BE2C (cell line): ENCODE measurements around the gene DBH.

ENCODE experiments used
- DNase-seq: peaks from one replicate; pipeline ENCODE4 v3.0.0-alpha.2; 2020
- H3K27me3 ChIP-seq: fragments of 250-450 bp; sonication (Bioruptor Pico); 2 replicates; pipeline ENCODE4 v1.5.1; 2020; ENCODE audit warnings: mild to moderate bottlenecking
- H3K36me3 ChIP-seq: fragments of 250-450 bp; sonication (Bioruptor Pico); 2 replicates; pipeline ENCODE4 v1.5.1; 2020; ENCODE audit warnings: mild to moderate bottlenecking
- H3K4me1 ChIP-seq: fragments of 250-450 bp; sonication (Bioruptor Pico); 2 replicates; pipeline ENCODE4 v1.5.1; 2020
- H3K4me3 ChIP-seq: 2 replicates; pipeline ENCODE4 v1.5.1; 2011; ENCODE audit warnings: low read depth, low read length
- H3K9me3 ChIP-seq: fragments of 250-450 bp; sonication (Bioruptor Pico); 2 replicates; pipeline ENCODE4 v1.5.1; 2020
- CTCF ChIP-seq: IDR thresholded peaks from 2 replicates; pipeline ENCODE4 v1.5.1; 2012; ENCODE audit warnings: mild to moderate bottlenecking, low read depth, low read length

The DBH gene

DNA sequence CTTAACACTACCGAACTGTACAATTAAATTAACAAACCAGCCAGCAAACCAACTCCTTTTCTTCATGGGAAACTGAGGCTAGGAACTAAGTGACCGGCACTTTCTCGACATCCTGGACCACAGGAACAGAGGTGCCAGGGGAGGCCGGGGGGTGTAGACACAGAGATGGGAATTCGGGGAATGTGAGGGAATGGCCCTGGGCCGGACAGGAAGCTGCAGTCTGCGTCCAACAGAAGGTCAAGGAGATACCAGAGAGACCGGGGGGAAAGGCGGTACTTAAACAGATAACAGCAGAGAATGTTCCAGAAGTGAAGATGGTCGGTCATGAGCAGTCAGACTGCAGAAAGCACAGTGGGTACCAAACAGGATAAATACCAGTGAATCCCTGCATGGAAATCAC lies 40.3 kb downstream of the DBH start:
- peaks cover 13% of the 10 kb centered on the region for H3K4me1 ChIP-seq
- TF ChIP-seq CTCF = no peak

GRCh38 chr9:133677126-133678010 lies 41.2 kb downstream of the DBH start:
- Histone ChIP-seq H3K9me3 (no peaks in the 10 kb centered on the region), H3K36me3 (no peaks in the 10 kb centered on the region), H3K4me1 (peaks cover 13% of the 10 kb centered on the region), H3K4me3 (no peak overlapping the region), H3K27me3 (no peaks in the 10 kb centered on the region)
- no peak for DNase-seq
- no peak for TF ChIP-seq CTCF

More for the DNA sequence above, 40.3 kb downstream of the DBH start:
- Histone ChIP-seq H3K36me3 (no peaks in the 10 kb centered on the region), H3K9me3 (no peaks in the 10 kb centered on the region; the same call in 1 of the 2 replicates), H3K4me3 (no peak overlapping the region), H3K27me3 (no peaks in the 10 kb centered on the region)
- no peak for DNase-seq

- Histone ChIP-seq H3K36me3 (no peaks in the 10 kb centered on the region), H3K27me3 (no peaks in the 10 kb centered on the region), H3K9me3 (no peaks in the 10 kb centered on the region), H3K4me1 (peaks cover 25% of the 10 kb centered on the region), H3K4me3 (no peak overlapping the region)
- no peak for TF ChIP-seq CTCF
- no peak for DNase-seq
Observed at GRCh38 chr9:133679056-133679455, 42.9 kb downstream of the DBH start.

DNA sequence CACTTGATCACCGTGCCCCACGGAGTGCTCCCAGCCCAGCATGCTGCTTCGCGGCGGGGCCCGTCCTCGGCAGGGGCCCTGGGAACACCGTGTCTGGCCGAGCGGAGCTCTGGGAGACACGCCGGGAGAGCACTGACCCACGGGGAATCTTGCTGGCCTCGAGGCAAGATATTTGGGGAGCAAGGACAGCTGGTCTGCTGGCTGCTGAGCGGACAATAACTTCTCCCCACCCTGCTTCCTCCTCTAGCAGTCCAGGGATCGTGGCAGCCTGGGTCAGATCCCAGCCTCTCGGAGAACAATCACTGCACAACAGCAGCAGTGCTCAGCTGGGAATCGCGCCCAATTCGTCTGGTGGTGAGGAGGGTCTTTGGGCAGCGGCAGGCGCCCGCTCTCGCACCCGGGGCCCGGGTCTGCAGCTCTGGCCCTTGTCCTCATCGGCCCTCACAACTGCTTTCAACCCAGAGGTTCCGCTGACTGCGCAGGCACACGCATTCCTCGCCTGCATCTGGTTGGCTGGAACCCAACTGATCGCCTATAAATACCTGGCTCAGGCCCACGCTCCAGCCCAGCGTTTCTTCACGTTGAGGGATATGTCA lies 43.4 kb downstream of the DBH start:
- Histone ChIP-seq H3K36me3 (no peaks in the 10 kb centered on the region), H3K4me1 (peaks cover 30% of the 10 kb centered on the region), H3K4me3 (no peak overlapping the region), H3K27me3 (no peaks in the 10 kb centered on the region), H3K9me3 (no peaks in the 10 kb centered on the region)
- no peak for TF ChIP-seq CTCF
- no peak for DNase-seq

DNA sequence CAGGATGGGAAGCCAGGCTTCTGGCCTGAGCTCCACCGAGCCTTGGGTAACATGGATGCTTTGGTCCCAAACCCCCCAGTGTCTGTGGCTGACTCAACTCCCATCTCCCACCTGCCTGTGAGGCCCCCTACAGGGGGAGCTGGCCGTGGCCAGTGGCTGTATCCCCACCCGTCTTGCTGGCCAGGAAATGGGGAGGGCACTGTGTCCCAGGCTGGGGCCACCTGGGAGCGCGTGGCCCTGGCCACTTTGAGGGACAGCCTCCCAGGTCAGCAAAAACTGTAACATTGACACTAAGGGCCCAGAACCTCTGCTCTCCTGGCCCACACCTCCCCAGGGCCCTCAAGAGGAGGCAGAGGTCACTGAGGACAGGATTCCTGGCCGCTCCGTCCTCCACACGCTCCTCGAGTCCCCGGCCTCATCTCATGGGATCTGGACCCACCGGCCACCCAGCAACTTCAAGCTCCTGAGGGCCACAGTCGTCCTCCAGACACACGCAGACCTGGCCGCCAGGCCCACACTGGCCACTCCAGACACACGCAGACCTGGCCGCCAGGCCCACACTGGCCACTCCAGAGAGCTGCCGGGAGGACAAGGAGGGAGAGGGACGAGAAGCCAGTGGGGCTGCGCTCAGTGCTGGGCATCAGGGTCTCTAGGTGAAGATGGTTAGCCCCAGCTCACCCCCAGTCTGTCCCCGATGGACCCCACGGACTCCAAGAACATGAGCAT lies 44.2 kb downstream of the DBH start:
- DNase-seq = peak; percentile 7
- Histone ChIP-seq H3K27me3 (no peaks in the 10 kb centered on the region), H3K9me3 (no peaks in the 10 kb centered on the region), H3K4me1 (peaks cover 36% of the 10 kb centered on the region), H3K36me3 (no peaks in the 10 kb centered on the region), H3K4me3 (no peak overlapping the region)
- no peak; the same call in 1 of the 2 replicates for TF ChIP-seq CTCF
